ENCODE measurements around the gene PLXND1.

GRCh38 chr3:129598000-129598381 lies 8.5 kb downstream of the PLXND1 start:
- TF ChIP-seq, protein P1, sequence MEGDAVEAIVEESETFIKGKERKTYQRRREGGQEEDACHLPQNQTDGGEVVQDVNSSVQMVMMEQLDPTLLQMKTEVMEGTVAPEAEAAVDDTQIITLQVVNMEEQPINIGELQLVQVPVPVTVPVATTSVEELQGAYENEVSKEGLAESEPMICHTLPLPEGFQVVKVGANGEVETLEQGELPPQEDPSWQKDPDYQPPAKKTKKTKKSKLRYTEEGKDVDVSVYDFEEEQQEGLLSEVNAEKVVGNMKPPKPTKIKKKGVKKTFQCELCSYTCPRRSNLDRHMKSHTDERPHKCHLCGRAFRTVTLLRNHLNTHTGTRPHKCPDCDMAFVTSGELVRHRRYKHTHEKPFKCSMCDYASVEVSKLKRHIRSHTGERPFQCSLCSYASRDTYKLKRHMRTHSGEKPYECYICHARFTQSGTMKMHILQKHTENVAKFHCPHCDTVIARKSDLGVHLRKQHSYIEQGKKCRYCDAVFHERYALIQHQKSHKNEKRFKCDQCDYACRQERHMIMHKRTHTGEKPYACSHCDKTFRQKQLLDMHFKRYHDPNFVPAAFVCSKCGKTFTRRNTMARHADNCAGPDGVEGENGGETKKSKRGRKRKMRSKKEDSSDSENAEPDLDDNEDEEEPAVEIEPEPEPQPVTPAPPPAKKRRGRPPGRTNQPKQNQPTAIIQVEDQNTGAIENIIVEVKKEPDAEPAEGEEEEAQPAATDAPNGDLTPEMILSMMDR (IDR thresholded peaks at IDR 0.05): no peak
- no peak for TF ChIP-seq POLR2A (IDR thresholded peaks at IDR 0.05)
